Stomach (tissue), 4 donors: ENCODE data around the gene OTUD1.

Source experiments
- CTCF ChIP-seq, 7 experiments: fragments of 450-650 bp in 4 of 7; fragments of 200-600 bp in 3 of 7; sonication (generic) in 3 of 7; IDR thresholded peaks; one replicate each; pipeline ENCODE4 v1.5.1; 2016 to 2019; ENCODE audit warnings: antibody characterized with exemption in 7 of 7, control low read depth in 2 of 7, mild to moderate bottlenecking in 1 of 7
- EP300 ChIP-seq: sonication (generic); formaldehyde crosslinking; IDR thresholded peaks from one replicate; pipeline ENCODE4 v1.6.1; 2017; ENCODE audit warnings: antibody characterized with exemption
- POLR2A ChIP-seq, 4 donors: fragments of 450-650 bp; IDR thresholded peaks; one replicate each; pipeline ENCODE4 v1.6.1; 2016; ENCODE audit warnings: antibody characterized with exemption in 4 of 4, control low read depth in 2 of 4, mild to moderate bottlenecking in 1 of 4, moderate library complexity in 1 of 4
- POLR2AphosphoS5 ChIP-seq, 3 donors: sonication (generic); formaldehyde crosslinking; IDR thresholded peaks; one replicate each; pipeline ENCODE4 v1.6.1; 2016; ENCODE audit warnings: antibody characterized with exemption in 3 of 3

- no peak for TF ChIP-seq CTCF (IDR thresholded peaks at IDR 0.05)
- no peak for TF ChIP-seq POLR2A (IDR thresholded peaks at IDR 0.05)
- no peak for TF ChIP-seq POLR2AphosphoS5 (IDR thresholded peaks at IDR 0.05)
- TF ChIP-seq EP300 = no peak
Measured at GRCh38 chr10:23396695-23397094, 42.2 kb upstream of the OTUD1 start.
